Esophagus squamous epithelium (tissue), 5 donors: Measurements from ENCODE around the gene DDX55. TPM values are rescaled to one million over a fixed set of nuclear protein-coding genes. Genes with fewer than 3 reads are reported as not detected.

Source experiments
- DNase-seq: peaks from one replicate; lab custom pipeline; 2025; lab: John Stamatoyannopoulos, UW
- H3K27ac ChIP-seq, 4 donors: fragments of 200-600 bp; sonication (generic); one replicate each; pipeline ENCODE4 v1.5.1; 2016 to 2019; ENCODE audit warnings: mild to moderate bottlenecking in 1 of 4
- H3K27me3 ChIP-seq, 4 donors: fragments of 200-600 bp; sonication (generic); 1 replicate in 3 of 4; 2 replicates in 1 of 4; pipeline versions ENCODE4 v1.5.1 to v1.6.0; 2017 to 2021; ENCODE audit warnings: antibody characterized with exemption in 1 of 4
- H3K36me3 ChIP-seq, 3 donors: fragments of 200-600 bp; sonication (generic); one replicate each; pipeline ENCODE4 v1.5.1; 2016 to 2019
- H3K4me1 ChIP-seq, 3 donors: fragments of 200-600 bp; sonication (generic); one replicate each; pipeline ENCODE4 v1.5.1; 2017 to 2019
- H3K4me3 ChIP-seq, 4 donors: fragments of 200-600 bp; sonication (generic); 1 replicate in 3 of 4; 2 replicates in 1 of 4; pipeline ENCODE4 v1.5.1; 2016 to 2019; ENCODE audit warnings: mild to moderate bottlenecking in 2 of 4, moderate library complexity in 1 of 4
- H3K9me3 ChIP-seq, 3 donors: fragments of 200-600 bp; sonication (generic); one replicate each; pipeline ENCODE4 v1.5.1; 2016 to 2019
- CTCF ChIP-seq, 6 experiments: fragments of 450-650 bp in 4 of 6; fragments of 200-600 bp in 2 of 6; sonication (generic) in 2 of 6; IDR thresholded peaks; one replicate each; pipeline ENCODE4 v1.5.1; 2016 to 2019; ENCODE audit warnings: antibody characterized with exemption in 6 of 6, mild to moderate bottlenecking in 4 of 6, moderate library complexity in 4 of 6
- POLR2A ChIP-seq, 4 donors: fragments of 450-650 bp; IDR thresholded peaks; one replicate each; pipeline ENCODE4 v1.6.1; 2017; ENCODE audit warnings: antibody characterized with exemption in 4 of 4, mild to moderate bottlenecking in 4 of 4, moderate library complexity in 3 of 4
- WGBS, 2 donors: methylation state at CpG; one replicate each; pipeline ENCODE4 v1.1.5; 2018; 5-methylcytosine and 5-hydroxymethylcytosine counted together
- intact Hi-C: fragments of 100-400 bp; cut with DNase I; formaldehyde crosslinking; loops from one replicate; pipeline ENCODE4 v1.15.0; 2022
- total RNA-seq, 4 donors: library from RNA; depleted of rRNA; stranded (reverse); fragments of >200 nt; gene quantifications; one replicate each; pipeline ENCODE4 v1.1.0, GENCODE V29; 2016
- donor health status: DM: yes; HTN: yes; CAD: no.

Gene DDX55
- total RNA-seq, 4 donors from 2014 or later: 18.7 to 28.3 (median 20.3) TPM

- no peak for DNase-seq
- Histone ChIP-seq H3K4me1 (peaks cover 0 to 29% (median 15%) of the 10 kb centered on the region in 3 donors), H3K9me3 (no peaks in the 10 kb centered on the region), H3K27me3 (no peaks in the 10 kb centered on the region), H3K36me3 (peaks cover 0 to 100% (median 65%) of the 10 kb centered on the region in 3 donors), H3K4me3 (no peak overlapping the region), H3K27ac (no peak overlapping the region)
- no peak for TF ChIP-seq POLR2A (IDR thresholded peaks at IDR 0.05)
- no peak for TF ChIP-seq CTCF (IDR thresholded peaks at IDR 0.05)
- 80 to 83% methylated on average over 8 of the region's 8 CpGs for WGBS, 2 donors
- intact Hi-C loops: no loop called here
These were observed 10.0 kb upstream of the DDX55 start for GRCh38 chr12:123591702-123592481.

GRCh38 chr12:123595729-123596128 is 6.2 kb upstream of the DDX55 start:
- TF ChIP-seq POLR2A (IDR thresholded peaks at IDR 0.05): no peak
- no peak for TF ChIP-seq CTCF (IDR thresholded peaks at IDR 0.05)
- intact Hi-C loops: no loop called here
- H3K36me3 ChIP-seq: peaks cover 0 to 86% (median 54%) of the 10 kb centered on the region in 3 donors
- peaks cover 0 to 4% (median under 1%) of the 10 kb centered on the region in 3 donors for H3K4me1 ChIP-seq
- no peak for DNase-seq
- H3K4me3 ChIP-seq: no peak overlapping the region
- no peaks in the 10 kb centered on the region for H3K27me3 ChIP-seq
- H3K9me3 ChIP-seq: no peaks in the 10 kb centered on the region
- no peak overlapping the region for H3K27ac ChIP-seq

GRCh38 chr12:123597100-123597499 is 4.8 kb upstream of the DDX55 start:
- Histone ChIP-seq H3K4me3 (no peak overlapping the region), H3K27me3 (no peaks in the 10 kb centered on the region), H3K9me3 (no peaks in the 10 kb centered on the region), H3K4me1 (peaks cover 3 to 11% (median 5%) of the 10 kb centered on the region in 3 donors), H3K27ac (no peak overlapping the region), H3K36me3 (peaks cover 0 to 72% (median 43%) of the 10 kb centered on the region in 3 donors)
- no peak for DNase-seq
- no peak for TF ChIP-seq POLR2A (IDR thresholded peaks at IDR 0.05)
- TF ChIP-seq CTCF (IDR thresholded peaks at IDR 0.05): no peak
- 84 to 87% methylated on average over 3 of the region's 3 CpGs for WGBS, 2 donors
- intact Hi-C loops: no loop called here

GRCh38 chr12:123598522-123598921 is 3.4 kb upstream of the DDX55 start:
- 57 to 83% methylated on average over 3 of the region's 3 CpGs for WGBS, 2 donors
- DNase-seq: no peak
- peaks cover 13 to 23% (median 14%) of the 10 kb centered on the region in 3 donors for H3K4me1 ChIP-seq
- no peak overlapping the region for H3K27ac ChIP-seq
- no peaks in the 10 kb centered on the region for H3K27me3 ChIP-seq
- intact Hi-C loops: no loop called here
- no peak overlapping the region for H3K4me3 ChIP-seq
- H3K36me3 ChIP-seq: peaks cover 0 to 58% (median 31%) of the 10 kb centered on the region in 3 donors
- H3K9me3 ChIP-seq: no peaks in the 10 kb centered on the region
- TF ChIP-seq CTCF (IDR thresholded peaks at IDR 0.05): no peak
- no peak for TF ChIP-seq POLR2A (IDR thresholded peaks at IDR 0.05)

GRCh38 chr12:123599310-123599709 is 2.6 kb upstream of the DDX55 start:
- Histone ChIP-seq H3K27ac (no peak overlapping the region), H3K4me1 (peaks cover 13 to 31% (median 14%) of the 10 kb centered on the region in 3 donors), H3K4me3 (no peak overlapping the region), H3K9me3 (no peaks in the 10 kb centered on the region), H3K27me3 (no peaks in the 10 kb centered on the region), H3K36me3 (peaks cover 0 to 57% (median 24%) of the 10 kb centered on the region in 3 donors)
- no peak for DNase-seq
- WGBS, 2 donors: 91 to 100% methylated on average over 1 of the region's 1 CpG
- intact Hi-C loops: no loop called here
- TF ChIP-seq CTCF (IDR thresholded peaks at IDR 0.05) (no peak), POLR2A (IDR thresholded peaks at IDR 0.05) (no peak)
